HL-60 (cell line): Measurements from ENCODE around the gene PSMC3.

Experiments used
- DNase-seq, 2 experiments: peaks; one replicate each; pipeline ENCODE4 v3.0.0-alpha.2; 2010 to 2020; ENCODE audit warnings: low read depth in 1 of 2, low spot score in 1 of 2
- H3K27ac ChIP-seq: fragments of 250-450 bp; sonication (Bioruptor Pico); replicated peaks from 2 replicates; pipeline ENCODE4 v1.5.1; 2020; ENCODE audit warnings: mild to moderate bottlenecking, moderate library complexity
- H3K27me3 ChIP-seq: fragments of 250-450 bp; sonication (Bioruptor Pico); 2 replicates; pipeline ENCODE4 v1.5.1; 2021; ENCODE audit warnings: mild to moderate bottlenecking, moderate library complexity; ENCODE audit not compliant: insufficient read depth, poor library complexity, severe bottlenecking
- H3K4me3 ChIP-seq: replicated peaks from 2 replicates; pipeline ENCODE4 v1.5.1; 2011; ENCODE audit warnings: mild to moderate bottlenecking, control low read depth, low read length; ENCODE audit not compliant: insufficient read depth
- GABPA ChIP-seq: IDR thresholded peaks from 2 replicates; pipeline ENCODE4 v1.6.1; 2012; ENCODE audit warnings: low read depth
- POLR2AphosphoS5 ChIP-seq: IDR thresholded peaks from 2 replicates; pipeline ENCODE4 v1.6.1; 2012; ENCODE audit warnings: low read depth
- SPI1 ChIP-seq: IDR thresholded peaks from 2 replicates; pipeline ENCODE4 v1.6.1; 2012; ENCODE audit warnings: low read depth, mild to moderate bottlenecking, borderline replicate concordance
- TF ChIP-seq, protein P1 (sequence below): IDR thresholded peaks from 2 replicates; pipeline ENCODE4 v1.6.1; 2012; ENCODE audit warnings: low read depth; ENCODE audit not compliant: insufficient replicate concordance
- TF ChIP-seq, protein P2 (sequence below): IDR thresholded peaks from one replicate; pipeline ENCODE4 v1.5.1; 2011; ENCODE audit warnings: low read length, control low read depth, inconsistent platforms; ENCODE audit not compliant: insufficient read depth

Gene PSMC3

DNA sequence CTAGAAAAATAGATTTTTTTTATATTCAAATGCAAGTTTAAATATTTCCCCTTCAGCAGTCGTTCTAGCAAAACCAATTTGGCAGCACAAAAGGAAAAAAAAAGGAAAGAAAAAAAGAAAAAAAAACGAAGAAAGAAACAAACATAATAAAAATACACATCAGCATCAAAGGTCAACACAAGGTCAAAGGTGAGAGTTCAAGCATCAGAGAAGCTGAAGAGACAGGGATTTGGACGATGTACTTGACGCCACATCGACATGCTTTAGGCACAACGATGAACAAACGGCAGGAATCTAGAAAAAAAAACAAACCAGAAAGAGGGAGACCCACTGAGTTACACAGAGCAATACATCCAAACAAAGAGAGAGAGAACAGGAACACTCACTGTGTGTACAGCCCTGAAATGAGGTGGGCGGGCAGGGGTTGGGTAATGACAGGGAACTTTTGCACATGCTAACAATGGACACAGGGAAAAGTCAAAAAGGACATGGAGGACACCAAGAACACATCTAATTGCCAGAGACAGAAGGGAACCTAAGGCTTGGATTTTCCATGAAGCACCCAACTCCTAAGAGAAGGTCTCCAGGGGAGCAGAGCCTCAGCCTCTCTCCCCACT lies 42.5 kb upstream of the PSMC3 start:
- H3K4me3 ChIP-seq, result no peak overlapping the region
- H3K27ac ChIP-seq, result no peak overlapping the region
- H3K27me3 ChIP-seq, result no peaks in the 10 kb centered on the region
- DNase-seq, result no peak
- TF ChIP-seq, protein P1, sequence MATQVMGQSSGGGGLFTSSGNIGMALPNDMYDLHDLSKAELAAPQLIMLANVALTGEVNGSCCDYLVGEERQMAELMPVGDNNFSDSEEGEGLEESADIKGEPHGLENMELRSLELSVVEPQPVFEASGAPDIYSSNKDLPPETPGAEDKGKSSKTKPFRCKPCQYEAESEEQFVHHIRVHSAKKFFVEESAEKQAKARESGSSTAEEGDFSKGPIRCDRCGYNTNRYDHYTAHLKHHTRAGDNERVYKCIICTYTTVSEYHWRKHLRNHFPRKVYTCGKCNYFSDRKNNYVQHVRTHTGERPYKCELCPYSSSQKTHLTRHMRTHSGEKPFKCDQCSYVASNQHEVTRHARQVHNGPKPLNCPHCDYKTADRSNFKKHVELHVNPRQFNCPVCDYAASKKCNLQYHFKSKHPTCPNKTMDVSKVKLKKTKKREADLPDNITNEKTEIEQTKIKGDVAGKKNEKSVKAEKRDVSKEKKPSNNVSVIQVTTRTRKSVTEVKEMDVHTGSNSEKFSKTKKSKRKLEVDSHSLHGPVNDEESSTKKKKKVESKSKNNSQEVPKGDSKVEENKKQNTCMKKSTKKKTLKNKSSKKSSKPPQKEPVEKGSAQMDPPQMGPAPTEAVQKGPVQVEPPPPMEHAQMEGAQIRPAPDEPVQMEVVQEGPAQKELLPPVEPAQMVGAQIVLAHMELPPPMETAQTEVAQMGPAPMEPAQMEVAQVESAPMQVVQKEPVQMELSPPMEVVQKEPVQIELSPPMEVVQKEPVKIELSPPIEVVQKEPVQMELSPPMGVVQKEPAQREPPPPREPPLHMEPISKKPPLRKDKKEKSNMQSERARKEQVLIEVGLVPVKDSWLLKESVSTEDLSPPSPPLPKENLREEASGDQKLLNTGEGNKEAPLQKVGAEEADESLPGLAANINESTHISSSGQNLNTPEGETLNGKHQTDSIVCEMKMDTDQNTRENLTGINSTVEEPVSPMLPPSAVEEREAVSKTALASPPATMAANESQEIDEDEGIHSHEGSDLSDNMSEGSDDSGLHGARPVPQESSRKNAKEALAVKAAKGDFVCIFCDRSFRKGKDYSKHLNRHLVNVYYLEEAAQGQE, result no peak
- TF ChIP-seq POLR2AphosphoS5, result no peak
- TF ChIP-seq, protein P2, sequence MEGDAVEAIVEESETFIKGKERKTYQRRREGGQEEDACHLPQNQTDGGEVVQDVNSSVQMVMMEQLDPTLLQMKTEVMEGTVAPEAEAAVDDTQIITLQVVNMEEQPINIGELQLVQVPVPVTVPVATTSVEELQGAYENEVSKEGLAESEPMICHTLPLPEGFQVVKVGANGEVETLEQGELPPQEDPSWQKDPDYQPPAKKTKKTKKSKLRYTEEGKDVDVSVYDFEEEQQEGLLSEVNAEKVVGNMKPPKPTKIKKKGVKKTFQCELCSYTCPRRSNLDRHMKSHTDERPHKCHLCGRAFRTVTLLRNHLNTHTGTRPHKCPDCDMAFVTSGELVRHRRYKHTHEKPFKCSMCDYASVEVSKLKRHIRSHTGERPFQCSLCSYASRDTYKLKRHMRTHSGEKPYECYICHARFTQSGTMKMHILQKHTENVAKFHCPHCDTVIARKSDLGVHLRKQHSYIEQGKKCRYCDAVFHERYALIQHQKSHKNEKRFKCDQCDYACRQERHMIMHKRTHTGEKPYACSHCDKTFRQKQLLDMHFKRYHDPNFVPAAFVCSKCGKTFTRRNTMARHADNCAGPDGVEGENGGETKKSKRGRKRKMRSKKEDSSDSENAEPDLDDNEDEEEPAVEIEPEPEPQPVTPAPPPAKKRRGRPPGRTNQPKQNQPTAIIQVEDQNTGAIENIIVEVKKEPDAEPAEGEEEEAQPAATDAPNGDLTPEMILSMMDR, result no peak
- no peak for TF ChIP-seq SPI1
- no peak for TF ChIP-seq GABPA

DNA sequence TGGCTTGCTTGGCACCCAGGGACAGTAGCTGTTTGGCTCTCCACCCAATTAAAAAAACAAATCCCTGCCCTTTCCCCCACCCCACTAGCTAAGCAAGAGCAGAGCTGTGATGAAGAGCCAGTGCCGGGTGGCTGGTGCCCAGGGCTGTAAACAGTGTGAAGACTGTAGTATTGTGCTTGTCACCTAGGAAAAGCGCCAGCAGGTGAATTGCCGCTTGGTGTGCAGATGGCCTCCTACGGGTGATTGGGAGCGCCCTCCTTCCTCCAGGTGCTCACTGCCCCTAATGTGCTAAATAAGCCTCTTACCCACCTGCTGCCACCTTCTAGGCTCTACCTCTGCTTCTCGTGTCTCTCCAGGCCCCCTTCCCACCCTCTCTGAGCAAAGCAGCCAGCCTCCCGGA lies 41.1 kb upstream of the PSMC3 start:
- no peak for DNase-seq
- no peak overlapping the region for H3K27ac ChIP-seq
- H3K4me3 ChIP-seq, result no peak overlapping the region
- H3K27me3 ChIP-seq, result no peaks in the 10 kb centered on the region
- TF ChIP-seq SPI1 (no peak), GABPA (no peak), POLR2AphosphoS5 (no peak)
- TF ChIP-seq, protein P1, result no peak
- TF ChIP-seq, protein P2, result no peak

DNA sequence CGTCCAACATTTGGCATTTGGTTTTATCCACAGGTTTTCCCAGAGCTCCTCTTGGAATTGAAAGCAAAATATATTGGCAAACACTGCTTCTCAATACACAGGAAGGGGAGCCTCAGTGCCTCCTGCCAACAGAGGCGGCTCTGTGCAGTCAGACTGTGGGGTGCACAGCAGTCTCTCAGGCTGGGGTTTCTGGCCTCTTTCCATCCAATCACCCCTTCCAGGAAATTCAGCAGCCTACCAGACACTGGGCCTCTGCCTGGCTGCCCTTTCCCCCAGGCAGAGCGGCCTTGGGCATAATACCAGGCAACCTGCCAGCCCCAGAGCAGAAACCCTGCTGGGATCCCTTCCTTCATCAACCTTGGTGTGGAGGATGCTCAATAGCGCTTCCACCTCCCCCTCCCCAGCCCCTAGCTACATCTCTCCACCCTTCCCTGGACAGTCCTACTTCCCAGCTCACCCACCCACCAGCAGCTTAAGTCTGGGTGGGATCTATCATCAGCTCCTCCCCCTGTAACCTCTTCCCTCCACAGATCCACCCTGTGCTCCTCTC lies 40.5 kb upstream of the PSMC3 start:
- no peak for DNase-seq
- Histone ChIP-seq H3K27me3 (no peaks in the 10 kb centered on the region), H3K27ac (no peak overlapping the region), H3K4me3 (no peak overlapping the region)
- no peak for TF ChIP-seq POLR2AphosphoS5
- no peak for TF ChIP-seq GABPA
- TF ChIP-seq, protein P1, result no peak
- TF ChIP-seq, protein P2, result no peak
- TF ChIP-seq SPI1, result no peak
